Activated T-cell treated with anti-CD3 and anti-CD28 coated beads for 4 hours (primary cell): Measurements from ENCODE around the gene PCDH18.
"Not testable (repeated sequence)": the region's sequence is repeated elsewhere in the genome, so short reads cannot be mapped to it uniquely, and the experiment has no call there.

Source experiments
- DNase-seq: peaks from one replicate; pipeline ENCODE4 v3.0.0-alpha.2; 2020

PCDH18 gene

GRCh38 chr4:137531986-137532868 is at the start of gene PCDH18:
Gene PCDH18 (minus strand): TSS chr4:137532494. CDS start chr4:137532088, 406 bp downstream.
- DNase-seq, result no peak

GRCh38 chr4:137576446-137576845 is 44.2 kb upstream of the PCDH18 start:
- no peak for DNase-seq

GRCh38 chr4:137572647-137573046 is 40.4 kb upstream of the PCDH18 start:
- DNase-seq, result no peak

- DNase-seq, result no peak
Measured at GRCh38 chr4:137572163-137572562, 39.9 kb upstream of the PCDH18 start.

- no peak for DNase-seq
Measured at GRCh38 chr4:137559801-137560200, 27.5 kb upstream of the PCDH18 start.

GRCh38 chr4:137558951-137559350 is 26.7 kb upstream of the PCDH18 start:
- no peak for DNase-seq

- DNase-seq, result no peak
Measured at GRCh38 chr4:137545461-137545861, 13.2 kb upstream of the PCDH18 start.

GRCh38 chr4:137543648-137544047 is 11.4 kb upstream of the PCDH18 start:
- DNase-seq, result no peak

- no peak for DNase-seq
Measured at GRCh38 chr4:137543198-137543597, 10.9 kb upstream of the PCDH18 start.

- DNase-seq, result no peak
Measured at GRCh38 chr4:137541876-137542646, 9.8 kb upstream of the PCDH18 start.

- DNase-seq, result no peak
Measured at GRCh38 chr4:137541181-137541580, 8.9 kb upstream of the PCDH18 start.

GRCh38 chr4:137540356-137540755 is 8.1 kb upstream of the PCDH18 start:
- no peak for DNase-seq

- no peak for DNase-seq
Measured at GRCh38 chr4:137538526-137538925, 6.2 kb upstream of the PCDH18 start.

- not testable (repeated sequence) for DNase-seq
Measured at GRCh38 chr4:137537807-137538206, 5.5 kb upstream of the PCDH18 start.

- DNase-seq, result no peak
Measured at GRCh38 chr4:137536789-137537561, 4.7 kb upstream of the PCDH18 start.

- DNase-seq, result no peak
Measured at GRCh38 chr4:137535718-137536117, 3.4 kb upstream of the PCDH18 start.

- no peak for DNase-seq
Measured at GRCh38 chr4:137534516-137534915, 2.2 kb upstream of the PCDH18 start.

- DNase-seq, result no peak
Measured at GRCh38 chr4:137533855-137534254, 1.6 kb upstream of the PCDH18 start.

- DNase-seq, result no peak
Measured at GRCh38 chr4:137532869-137533236, 559 bp upstream of the PCDH18 start.

GRCh38 chr4:137531168-137531985 is 917 bp downstream of the PCDH18 start:
- DNase-seq, result no peak

- no peak for DNase-seq
Measured at GRCh38 chr4:137530176-137530575, 2.1 kb downstream of the PCDH18 start.

- DNase-seq, result no peak
Measured at GRCh38 chr4:137529432-137529831, 2.9 kb downstream of the PCDH18 start.
